Heart left ventricle (tissue), 13 donors: ENCODE results near the gene SLC44A1.

Experiments
- POLR2A ChIP-seq, 2 donors: fragments of 450-650 bp; IDR thresholded peaks; one replicate each; pipeline ENCODE4 v1.6.1; 2017; ENCODE audit warnings: antibody characterized with exemption in 2 of 2, mild to moderate bottlenecking in 2 of 2, moderate library complexity in 2 of 2
- TF ChIP-seq, protein P1 (sequence below), 12 donors: fragments of 200-600 bp; sonication (generic) in 4 of 12; IDR thresholded peaks; one replicate each; pipeline versions ENCODE4 v1.5.0 to v1.8.0; 2018 to 2022; ENCODE audit warnings: antibody characterized with exemption in 12 of 12, mild to moderate bottlenecking in 5 of 12
- donor health status: ischemic (EF 13 %, LVEDD 7.1; RV severe dilation, severe dysfunction).
- donor health status: DM: no; HTN: yes; CAD: no.
- donor health status: DM: no; HTN: no; CAD: no.
- donor health status: ischemic (EF 25% LVEDD 6.9; RV normal size, moderate dysfunction).
- donor health status: ischemic (EF 25% LVEDD 5.7; RV mildly dilated, moderate dysfunction).
- donor health status: ischemic (EF 35%, LVEDD 5.7; RV mildly dilated, moderate dysfunction).
- donor health status: nonischemic (EF 11% LVEDD 7.7; RV severe dilation, severe dysfunction).
- donor health status: DM: yes; HTN: yes; CAD: no.
- donor health status: PGD.
- donor health status: ischemic (EF 29% LVEDD 5.4; RV normal size, mild dysfunction).
- donor health status: nonischemic (EF 23%, LVEDD 6.1; RV moderate dilation, normal function).

DNA sequence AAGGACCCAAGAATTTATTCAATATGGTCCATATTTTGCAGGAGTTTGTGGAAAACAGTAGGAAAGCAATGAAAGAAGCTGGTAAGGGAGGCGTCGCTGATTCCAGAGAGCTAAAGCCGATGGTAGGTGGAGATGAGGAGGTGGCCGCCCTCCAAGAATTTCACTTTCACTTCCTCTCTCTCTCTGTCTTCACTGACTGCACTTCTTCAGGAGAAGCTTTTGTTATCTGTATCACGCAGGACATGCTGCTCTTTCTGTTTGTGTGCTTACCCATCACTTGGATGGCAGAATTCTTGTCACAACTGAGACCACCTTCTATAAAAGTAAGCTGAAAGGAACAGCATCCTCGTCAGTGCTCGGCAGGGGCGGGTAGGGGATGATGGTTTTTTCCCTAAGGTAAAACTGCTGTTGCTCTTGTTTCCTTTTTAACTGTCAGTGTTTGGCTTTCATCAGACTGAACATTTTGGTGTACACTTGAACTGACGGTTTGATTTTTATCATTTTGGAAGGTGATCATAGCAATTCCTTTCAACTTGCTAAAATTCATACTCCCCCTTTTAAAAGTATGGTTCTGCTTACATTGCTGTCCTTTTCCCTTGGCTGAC, 141.0 kb downstream of the SLC44A1 start:
- TF ChIP-seq, protein P1, sequence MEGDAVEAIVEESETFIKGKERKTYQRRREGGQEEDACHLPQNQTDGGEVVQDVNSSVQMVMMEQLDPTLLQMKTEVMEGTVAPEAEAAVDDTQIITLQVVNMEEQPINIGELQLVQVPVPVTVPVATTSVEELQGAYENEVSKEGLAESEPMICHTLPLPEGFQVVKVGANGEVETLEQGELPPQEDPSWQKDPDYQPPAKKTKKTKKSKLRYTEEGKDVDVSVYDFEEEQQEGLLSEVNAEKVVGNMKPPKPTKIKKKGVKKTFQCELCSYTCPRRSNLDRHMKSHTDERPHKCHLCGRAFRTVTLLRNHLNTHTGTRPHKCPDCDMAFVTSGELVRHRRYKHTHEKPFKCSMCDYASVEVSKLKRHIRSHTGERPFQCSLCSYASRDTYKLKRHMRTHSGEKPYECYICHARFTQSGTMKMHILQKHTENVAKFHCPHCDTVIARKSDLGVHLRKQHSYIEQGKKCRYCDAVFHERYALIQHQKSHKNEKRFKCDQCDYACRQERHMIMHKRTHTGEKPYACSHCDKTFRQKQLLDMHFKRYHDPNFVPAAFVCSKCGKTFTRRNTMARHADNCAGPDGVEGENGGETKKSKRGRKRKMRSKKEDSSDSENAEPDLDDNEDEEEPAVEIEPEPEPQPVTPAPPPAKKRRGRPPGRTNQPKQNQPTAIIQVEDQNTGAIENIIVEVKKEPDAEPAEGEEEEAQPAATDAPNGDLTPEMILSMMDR (IDR thresholded peaks at IDR 0.05): no peak
- TF ChIP-seq POLR2A (IDR thresholded peaks at IDR 0.05): no peak
